DMS 273 treated with DMSO at 0.1 percent for 48 hours (cell line): ENCODE data around the gene ITSN1.
"Not testable (repeated sequence)": the region's sequence is repeated elsewhere in the genome, so short reads cannot be mapped to it uniquely, and the experiment has no call there.

Source experiments
- DNase-seq: peaks from one replicate; lab custom pipeline; 2025; lab: John Stamatoyannopoulos, UW

ITSN1 gene

GRCh38 chr21:33771976-33772375, 129.7 kb downstream of the ITSN1 start:
- DNase-seq, result no peak

DNA sequence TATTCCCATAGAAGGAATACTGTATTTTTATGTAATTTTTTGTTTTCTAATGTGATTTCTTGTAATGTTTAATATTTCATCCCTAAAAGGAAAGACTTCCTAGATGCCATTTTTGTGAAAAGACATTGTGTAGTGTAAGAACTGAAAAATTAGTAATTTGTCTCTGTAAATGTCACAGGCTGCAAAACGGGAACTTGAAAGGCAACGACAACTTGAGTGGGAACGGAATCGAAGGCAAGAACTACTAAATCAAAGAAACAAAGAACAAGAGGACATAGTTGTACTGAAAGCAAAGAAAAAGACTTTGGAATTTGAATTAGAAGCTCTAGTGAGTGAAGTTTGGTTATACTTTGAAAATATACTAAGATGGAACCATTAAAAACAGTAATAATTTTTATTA, 132.2 kb downstream of the ITSN1 start:
- DNase-seq, result no peak

DNA sequence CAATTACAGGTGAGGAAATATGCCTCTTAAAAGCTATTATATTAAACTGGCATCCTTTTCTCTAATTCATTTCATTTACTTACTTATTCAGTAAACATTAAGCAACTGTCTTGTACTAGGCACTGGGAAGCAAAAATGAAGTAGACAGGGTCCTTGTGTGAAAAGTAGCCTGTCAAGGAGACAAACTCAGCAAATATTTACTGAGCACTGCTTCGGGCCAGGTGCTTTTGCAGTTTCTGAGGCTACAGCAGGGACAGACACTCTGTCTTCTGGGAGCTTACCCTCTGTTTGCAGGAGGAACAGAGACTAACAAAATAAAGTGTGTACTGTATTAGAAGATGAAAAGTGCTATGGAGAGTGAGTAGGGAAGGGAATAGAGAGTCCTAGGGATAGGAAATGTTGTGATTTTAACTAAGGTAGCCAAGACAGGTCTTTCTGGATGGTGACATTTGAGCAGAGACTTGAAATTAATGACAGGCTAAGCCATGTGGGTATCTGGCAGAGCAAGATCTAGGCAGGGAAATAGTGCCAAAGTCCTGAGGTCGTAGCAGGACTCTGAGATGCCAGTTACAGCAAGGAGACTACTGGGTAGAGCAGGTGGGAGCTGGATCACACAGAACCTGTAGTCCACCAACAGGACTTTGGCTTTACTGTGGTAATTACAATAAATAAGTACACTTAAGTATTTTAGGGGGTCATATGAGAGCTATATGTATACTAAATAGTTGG, 133.0 kb downstream of the ITSN1 start:
- no peak for DNase-seq

DNA sequence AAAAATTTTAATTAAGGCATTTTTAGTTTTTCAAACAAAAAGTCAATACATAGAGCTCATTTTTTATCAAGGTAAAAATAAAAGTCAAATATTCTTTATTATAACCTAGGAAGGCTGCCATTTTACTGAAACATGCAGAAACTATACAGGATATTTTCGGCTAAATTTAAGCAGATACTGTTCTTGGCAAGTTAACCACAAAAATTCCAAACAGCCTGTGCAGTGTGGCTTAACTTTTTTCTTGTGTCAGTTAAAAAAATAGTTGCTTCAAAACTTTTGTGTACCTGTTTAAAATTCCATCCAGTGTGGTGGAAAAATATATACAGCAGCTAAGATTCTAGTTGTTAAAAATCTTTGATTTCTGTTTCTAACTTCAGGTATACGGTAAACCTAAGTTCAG, 138.3 kb downstream of the ITSN1 start:
- DNase-seq, result no peak

DNA sequence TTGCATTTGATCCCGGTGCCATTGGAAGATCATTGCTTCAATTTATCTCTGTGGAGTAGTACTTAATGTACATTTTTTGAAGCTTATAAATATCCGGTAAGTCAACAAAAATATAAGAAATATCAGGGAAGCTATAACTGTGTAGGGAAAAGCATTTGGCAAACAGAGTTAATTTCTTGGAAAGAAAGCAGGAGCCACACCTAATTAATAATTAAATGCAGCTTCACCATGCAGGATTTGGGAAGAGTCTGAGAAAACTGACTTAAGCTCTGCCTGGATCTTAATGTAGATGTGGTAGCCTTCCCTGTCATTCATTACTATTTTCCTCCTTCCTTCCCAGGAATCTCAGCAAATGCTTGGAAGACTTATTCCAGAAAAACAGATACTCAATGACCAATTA, 138.8 kb downstream of the ITSN1 start:
- DNase-seq, result no peak

- DNase-seq, result no peak
Measured at GRCh38 chr21:33783187-33783979, 141.1 kb downstream of the ITSN1 start.

GRCh38 chr21:33787431-33787830, 145.1 kb downstream of the ITSN1 start:
- DNase-seq, result no peak

DNA sequence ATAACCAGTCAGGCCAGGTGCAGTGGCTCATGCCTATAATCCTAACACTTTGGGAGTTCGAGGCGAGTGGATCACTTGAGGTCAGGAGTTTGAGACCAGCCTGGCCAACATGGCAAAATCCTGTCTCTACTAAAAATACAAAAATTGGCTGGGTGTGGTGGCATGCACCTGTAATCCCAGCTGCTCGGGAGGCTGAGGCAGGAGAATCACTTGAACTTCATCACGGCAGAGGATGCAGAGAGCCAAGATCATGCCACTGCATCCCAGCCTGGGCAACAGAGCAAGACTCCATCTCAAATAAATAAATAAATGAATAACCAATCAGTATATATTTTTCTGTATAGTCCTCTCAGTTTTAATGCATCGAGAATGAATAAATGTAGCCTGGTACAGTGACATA, 146.1 kb downstream of the ITSN1 start:
- not testable (repeated sequence) for DNase-seq

GRCh38 chr21:33789697-33790096, 147.4 kb downstream of the ITSN1 start:
- DNase-seq, result no peak

- no peak for DNase-seq
Measured at GRCh38 chr21:33791073-33791472, 148.8 kb downstream of the ITSN1 start.

- DNase-seq, result no peak
Measured at GRCh38 chr21:33794596-33794995, 152.3 kb downstream of the ITSN1 start.

GRCh38 chr21:33797565-33797964, 155.3 kb downstream of the ITSN1 start:
- no peak for DNase-seq

- DNase-seq, result no peak
Measured at GRCh38 chr21:33799378-33800090, 157.2 kb downstream of the ITSN1 start.

GRCh38 chr21:33800753-33801423, 158.6 kb downstream of the ITSN1 start:
- no peak for DNase-seq

- DNase-seq, result peak; percentile 75
Measured at GRCh38 chr21:33801424-33802405, 159.4 kb downstream of the ITSN1 start.

- DNase-seq, result no peak
Measured at GRCh38 chr21:33802481-33802880, 160.2 kb downstream of the ITSN1 start.

DNA sequence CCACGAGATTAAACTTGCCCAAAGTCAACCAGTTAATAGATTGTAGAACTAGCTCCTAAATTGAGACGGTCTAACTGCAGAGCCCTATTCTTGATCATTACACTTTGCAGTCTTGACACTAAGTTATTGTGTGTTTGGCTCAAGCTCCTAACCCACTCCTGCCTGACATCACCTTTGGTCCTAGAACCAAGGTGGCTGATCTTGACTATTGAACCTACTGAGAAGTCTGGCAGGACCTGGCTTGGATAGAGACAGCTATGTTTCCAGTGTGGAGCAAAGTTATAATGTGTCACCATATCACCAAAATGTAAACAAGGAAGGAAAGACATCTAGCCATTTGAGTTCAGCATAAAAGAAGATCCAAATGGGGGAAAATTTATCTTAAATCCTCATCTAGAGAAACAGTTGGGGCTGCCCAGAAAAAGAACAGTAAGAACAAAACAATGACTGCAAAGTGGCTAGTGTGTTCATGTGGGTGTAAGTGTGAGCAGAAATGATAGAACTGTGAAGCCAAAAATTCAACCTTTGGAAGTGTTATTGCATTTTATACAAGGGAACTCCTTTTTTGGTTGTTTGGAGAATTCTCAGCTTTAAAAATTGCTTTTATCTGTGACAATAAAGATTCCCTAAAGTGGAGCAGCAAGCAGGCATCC, 166.5 kb downstream of the ITSN1 start:
- DNase-seq, result no peak

DNA sequence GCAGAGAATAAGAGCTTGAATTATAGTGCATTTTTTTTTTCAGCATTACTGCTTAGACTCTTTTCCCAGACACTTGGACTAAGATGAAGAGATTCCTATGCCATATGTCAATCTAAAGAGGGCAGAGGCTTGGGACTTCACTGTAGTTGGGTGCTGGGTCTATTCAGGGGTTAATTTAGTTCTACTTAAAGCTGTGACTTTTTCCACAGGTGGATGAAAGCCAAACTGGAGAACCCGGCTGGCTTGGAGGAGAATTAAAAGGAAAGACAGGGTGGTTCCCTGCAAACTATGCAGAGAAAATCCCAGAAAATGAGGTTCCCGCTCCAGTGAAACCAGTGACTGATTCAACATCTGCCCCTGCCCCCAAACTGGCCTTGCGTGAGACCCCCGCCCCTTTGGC, 168.5 kb downstream of the ITSN1 start:
- DNase-seq, result no peak

- DNase-seq, result no peak
Measured at GRCh38 chr21:33811167-33812010, 169.1 kb downstream of the ITSN1 start.
